Measurements from ENCODE around the gene RASA4.
A peak's percentile ranks its signal among the peaks of the same experiment; 100 is the strongest.
"Not testable (repeated sequence)": the region's sequence is repeated elsewhere in the genome, so short reads cannot be mapped to it uniquely, and the experiment has no call there.

RASA4 gene

GRCh38 chr7:102606848-102607247 lies 9.7 kb downstream of the RASA4 start:
- not testable (repeated sequence) for ATAC-seq, DNase-seq

- DNase-seq, ATAC-seq: not testable (repeated sequence)
Observed at GRCh38 chr7:102604431-102605145, 12.0 kb downstream of the RASA4 start.

- not testable (repeated sequence) for ATAC-seq
Observed at GRCh38 chr7:102602317-102602716, 14.2 kb downstream of the RASA4 start.

GRCh38 chr7:102599699-102600098 lies 16.9 kb downstream of the RASA4 start:
- DNase-seq, ATAC-seq: not testable (repeated sequence)

More at GRCh38 chr7:102602317-102602716, 14.2 kb downstream of the RASA4 start:
- DNase-seq: not testable (repeated sequence)

GRCh38 chr7:102596036-102596435 lies 20.5 kb downstream of the RASA4 start:
- ATAC-seq, DNase-seq: not testable (repeated sequence)

GRCh38 chr7:102593637-102594334 lies 22.8 kb downstream of the RASA4 start:
- not testable (repeated sequence) for DNase-seq
- ATAC-seq: peak; percentile 67

DNA sequence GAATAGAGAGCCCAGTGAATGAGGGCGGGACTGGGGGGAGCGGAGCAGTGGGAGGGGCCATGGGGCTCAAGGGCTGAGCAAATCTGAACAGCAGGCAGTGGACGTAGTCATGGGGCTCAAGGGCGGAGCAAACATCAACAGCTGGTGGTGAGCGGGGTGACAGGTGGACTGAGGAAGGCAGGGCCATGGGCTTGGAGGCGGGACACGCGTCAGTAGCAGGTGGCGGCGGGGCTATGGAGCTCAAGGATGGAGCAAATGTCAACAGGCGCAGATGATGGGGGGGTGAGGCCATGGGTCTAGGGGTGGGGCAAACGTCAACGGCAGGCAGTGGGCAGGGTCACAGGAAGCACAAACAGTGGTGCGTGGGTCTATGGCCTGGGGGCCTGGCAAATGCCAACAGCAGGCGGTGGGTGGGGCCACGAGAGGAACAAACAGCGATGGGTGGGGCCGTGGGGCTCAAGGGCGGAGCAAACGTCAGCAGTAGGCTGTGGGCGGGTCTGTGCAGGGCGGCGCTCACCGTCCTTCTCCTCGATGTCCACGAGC lies 24.0 kb downstream of the RASA4 start:
- ATAC-seq (peak; percentile 67), DNase-seq (peak; percentile 39)

GRCh38 chr7:102589857-102590256 lies 26.7 kb downstream of the RASA4 start:
- DNase-seq: not testable (repeated sequence)
- ATAC-seq: peak; percentile 64

GRCh38 chr7:102583495-102583894 lies 33.1 kb downstream of the RASA4 start:
- DNase-seq, ATAC-seq: not testable (repeated sequence)

- not testable (repeated sequence) for DNase-seq, ATAC-seq
Observed at GRCh38 chr7:102581722-102582121, 34.8 kb downstream of the RASA4 start.

DNA sequence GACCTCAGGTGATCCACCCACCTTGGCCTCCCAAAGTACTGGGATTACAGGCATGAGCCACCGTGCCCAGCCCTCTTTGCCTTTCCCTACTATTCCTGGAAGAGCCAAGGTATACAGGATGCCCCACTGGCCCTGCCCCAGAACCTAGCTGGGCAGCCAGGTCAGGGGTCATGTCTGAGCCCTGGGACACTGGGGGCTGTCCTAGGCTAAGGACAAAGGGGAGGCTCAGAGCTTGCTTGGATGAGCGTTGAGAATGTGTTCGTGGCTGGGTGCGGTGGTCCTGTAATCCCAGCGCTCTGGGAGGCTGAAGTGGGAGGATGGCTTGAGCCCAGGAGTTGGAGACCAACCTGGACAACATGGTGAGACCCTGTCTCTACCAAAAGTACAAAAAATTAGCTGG lies 38.1 kb downstream of the RASA4 start:
- not testable (repeated sequence) for DNase-seq

GRCh38 chr7:102577315-102578240 lies 39.0 kb downstream of the RASA4 start:
- not testable (repeated sequence) for DNase-seq, ATAC-seq

More for the DNA sequence above, 38.1 kb downstream of the RASA4 start:
- not testable (repeated sequence) for ATAC-seq

GRCh38 chr7:102576363-102576762 lies 40.2 kb downstream of the RASA4 start:
- ATAC-seq, DNase-seq: not testable (repeated sequence)

DNA sequence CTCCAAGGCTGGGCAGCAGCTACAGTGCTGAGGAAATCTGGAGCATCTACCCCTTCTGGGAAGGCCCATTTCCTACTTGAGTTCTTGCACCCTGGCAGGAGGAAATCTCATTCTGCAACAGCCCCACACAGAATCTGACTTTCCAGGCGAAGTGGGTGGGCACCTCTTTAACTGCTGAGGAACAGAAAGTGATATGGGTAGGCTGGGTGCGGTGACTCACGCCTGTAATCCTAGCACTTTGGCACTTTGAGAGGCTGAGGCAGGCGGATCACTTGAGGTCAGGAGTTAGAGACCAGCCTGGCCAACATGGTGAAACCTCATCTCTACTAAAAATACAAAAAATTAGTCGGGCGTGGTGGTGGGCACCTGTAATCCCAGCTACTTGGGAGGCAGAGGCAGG lies 41.9 kb downstream of the RASA4 start:
- DNase-seq, ATAC-seq: not testable (repeated sequence)

DNA sequence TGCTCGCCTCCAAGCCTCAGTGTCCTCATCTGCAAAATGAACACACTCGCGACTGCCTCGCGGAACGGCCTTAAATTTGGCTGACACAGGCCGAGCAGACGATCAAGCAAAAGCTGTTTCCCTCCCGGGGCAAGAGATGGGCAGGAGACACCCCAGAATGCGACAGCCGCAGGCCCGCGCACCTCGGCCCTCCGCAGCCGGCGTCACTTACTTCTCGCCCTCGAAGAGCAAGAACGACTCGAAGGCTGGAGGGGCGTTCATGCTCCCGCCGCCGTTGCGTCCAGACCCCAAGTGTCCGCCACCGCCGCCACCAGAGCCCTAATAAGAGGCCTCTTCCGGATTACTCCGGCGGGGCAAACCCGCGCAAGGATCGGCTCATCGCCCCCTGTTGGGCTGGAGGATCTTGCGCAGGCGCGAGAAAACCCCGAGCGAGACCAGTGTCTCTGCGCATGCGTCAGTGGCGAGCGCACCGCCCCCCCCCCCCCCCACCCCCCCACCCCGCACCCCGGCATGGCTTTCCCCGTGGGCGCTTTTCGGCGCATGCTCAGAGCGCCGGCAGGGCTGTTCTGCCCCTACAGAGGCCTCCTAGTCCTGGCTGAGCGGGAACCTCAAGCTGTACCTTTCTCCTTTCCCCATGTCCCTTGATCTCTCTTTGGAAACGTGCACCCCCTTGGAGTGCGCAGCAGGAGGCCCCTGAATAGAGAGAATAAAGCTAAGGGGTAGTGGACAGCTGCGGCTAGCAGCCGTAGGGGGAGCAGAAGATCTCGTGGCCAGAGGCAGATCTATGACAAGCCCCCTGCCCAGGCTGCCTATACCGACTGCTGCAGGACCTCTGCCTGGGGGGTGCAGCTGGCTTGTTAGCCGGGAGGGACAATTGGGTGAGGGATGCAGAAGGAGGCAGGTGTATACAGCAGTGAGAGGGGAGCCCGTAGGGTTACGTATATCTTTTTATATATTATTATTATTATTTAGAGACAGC lies 44.0 kb downstream of the RASA4 start, which contains the start of gene POLR2J3:
Gene POLR2J3, minus strand, starts transcription at position 323 of the 979 bp plus-strand sequence. Its CDS starts 62 bp downstream, at position 261.
- ATAC-seq (peak; percentile 96), DNase-seq (peak; percentile 99)

GRCh38 chr7:102568620-102569019 lies 47.9 kb downstream of the RASA4 start:
- not testable (repeated sequence) for DNase-seq, ATAC-seq

DNA sequence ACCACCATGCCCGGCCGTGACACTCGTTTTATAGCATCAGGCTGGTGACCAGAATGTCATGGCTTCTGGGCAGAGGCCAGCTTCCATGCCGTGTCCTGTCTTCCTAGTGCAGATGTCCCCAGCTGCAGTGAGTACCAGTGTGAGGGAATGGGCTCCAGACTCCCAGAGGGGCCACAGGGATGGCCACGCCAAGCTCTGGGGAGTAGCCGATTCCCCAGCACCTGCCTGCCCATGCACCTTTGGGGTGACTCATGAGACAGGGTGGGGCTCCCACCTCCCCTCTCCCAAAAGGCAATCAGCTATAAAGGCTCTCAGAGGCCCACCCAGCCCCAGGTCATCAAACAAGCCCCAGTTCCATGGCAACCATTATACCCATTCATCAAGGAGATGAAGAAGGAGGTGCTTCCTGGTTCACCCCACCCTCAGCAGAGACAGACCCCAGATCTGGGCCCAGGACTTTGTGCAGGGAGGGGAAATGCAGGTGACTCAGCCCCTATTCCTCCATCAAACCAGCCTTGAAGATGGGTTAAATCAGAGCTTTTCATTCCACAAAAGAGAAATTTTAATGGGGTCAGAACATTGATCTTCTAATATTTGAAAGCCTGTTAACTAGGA lies 65.6 kb downstream of the RASA4 start, which contains the start of gene SPDYE2:
Gene SPDYE2, plus strand, starts transcription at position 419 of the 615 bp plus-strand sequence. CDS start 2,030 bp downstream, outside the sequence.
- ATAC-seq, DNase-seq: not testable (repeated sequence)

- DNase-seq, ATAC-seq: not testable (repeated sequence)
Observed at GRCh38 chr7:102546353-102546752, 70.2 kb downstream of the RASA4 start.

DNA sequence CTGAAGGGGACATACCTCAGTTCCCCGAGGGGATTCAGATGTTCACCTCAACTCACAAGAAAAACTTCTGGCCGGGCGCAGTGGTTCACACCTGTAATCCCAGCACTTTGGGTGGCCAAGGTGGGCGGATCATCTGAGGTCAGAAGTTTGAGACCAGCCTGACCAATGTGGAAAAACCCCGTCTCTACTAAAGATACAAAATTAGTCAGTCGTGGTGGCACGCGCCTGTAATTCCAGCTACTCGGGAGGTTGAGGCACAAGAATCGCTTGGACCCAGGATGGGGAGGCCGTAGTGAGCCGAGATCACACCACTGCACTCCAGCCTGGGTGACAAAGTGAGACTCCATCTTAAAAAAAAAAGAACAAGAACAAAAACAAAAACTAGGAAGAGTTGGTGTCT lies 71.3 kb downstream of the RASA4 start:
- not testable (repeated sequence) for ATAC-seq, DNase-seq
